NT2/D1 (cell line): ENCODE results near the gene MYH9.

Source experiments
- SUZ12 ChIP-seq: IDR thresholded peaks from 2 replicates; pipeline ENCODE4 v1.6.1; 2011; ENCODE audit not compliant: insufficient read length, insufficient read depth; ENCODE audit errors: extremely low read depth
- YY1 ChIP-seq: IDR thresholded peaks from 2 replicates; pipeline ENCODE4 v1.6.1; 2011; ENCODE audit not compliant: insufficient read length, insufficient read depth

GRCh38 chr22:36303874-36304273, 83.9 kb downstream of the MYH9 start:
- TF ChIP-seq SUZ12 = no peak
- TF ChIP-seq YY1 = no peak
